Type B pancreatic cell (in vitro differentiated cells): Measurements from ENCODE around the gene GAGE13. TPM values are rescaled to one million over a fixed set of nuclear protein-coding genes. Genes with fewer than 3 reads are reported as not detected.
"Not testable (repeated sequence)": the region's sequence is repeated elsewhere in the genome, so short reads cannot be mapped to it uniquely, and the experiment has no call there.

Source experiments
- DNase-seq: peaks from one replicate; pipeline ENCODE4 v3.0.0; 2021; ENCODE audit warnings: mixed read lengths; ENCODE audit not compliant: unreplicated experiment; ENCODE audit errors: extremely low spot score
- H3K27ac Mint-ChIP-seq: 2 replicates; pipeline ENCODE4 v1.8.0; 2021; ENCODE audit warnings: mild to moderate bottlenecking, mixed read lengths
- H3K27me3 Mint-ChIP-seq: 2 replicates; pipeline ENCODE4 v1.8.0; 2021; ENCODE audit warnings: mixed read lengths
- H3K36me3 Mint-ChIP-seq: 2 replicates; pipeline ENCODE4 v1.8.0; 2021; ENCODE audit warnings: mixed read lengths
- H3K4me1 Mint-ChIP-seq: one replicate; pipeline ENCODE4 v1.8.0; 2021; ENCODE audit warnings: mixed read lengths; ENCODE audit not compliant: unreplicated experiment
- H3K4me3 Mint-ChIP-seq: 2 replicates; pipeline ENCODE4 v1.8.0; 2021; ENCODE audit warnings: mild to moderate bottlenecking, mixed read lengths
- H3K9me3 Mint-ChIP-seq: 2 replicates; pipeline ENCODE4 v1.8.0; 2021; ENCODE audit warnings: mixed read lengths
- CTCF ChIP-seq: fragments of 200-600 bp; sonication (generic); conservative IDR thresholded peaks from 2 replicates; pipeline ENCODE4 v1.5.0; 2021; ENCODE audit warnings: antibody characterized with exemption, mild to moderate bottlenecking
- total RNA-seq: library from RNA; stranded (reverse); gene quantifications from 2 replicates; pipeline ENCODE4 v1.2.1, GENCODE V29; 2021; ENCODE audit warnings: low replicate concordance

The GAGE13 gene
- total RNA-seq, 1 donor from 2014 or later = not detected

GRCh38 chrX:49308604-49309269, 22.6 kb upstream of the GAGE13 start:
- Mint-ChIP-seq H3K36me3 (no peaks in the 10 kb centered on the region), H3K27ac (peak overlapping the region; percentile 91), H3K9me3 (no peaks in the 10 kb centered on the region), H3K27me3 (no peaks in the 10 kb centered on the region), H3K4me3 (peak overlapping the region; percentile 68), H3K4me1 (peaks cover 8% of the 10 kb centered on the region)
- no peak for DNase-seq
- TF ChIP-seq CTCF = no peak

GRCh38 chrX:49309401-49309981, 21.9 kb upstream of the GAGE13 start:
- H3K9me3 Mint-ChIP-seq = no peaks in the 10 kb centered on the region
- H3K4me1 Mint-ChIP-seq = peaks cover 8% of the 10 kb centered on the region
- no peaks in the 10 kb centered on the region for H3K27me3 Mint-ChIP-seq
- TF ChIP-seq CTCF = no peak
- no peaks in the 10 kb centered on the region for H3K36me3 Mint-ChIP-seq
- peak overlapping the region; percentile 68 for H3K4me3 Mint-ChIP-seq
- H3K27ac Mint-ChIP-seq = peak overlapping the region; percentile 91
- DNase-seq = no peak

- H3K9me3 Mint-ChIP-seq = no peaks in the 10 kb centered on the region
- H3K4me1 Mint-ChIP-seq = peaks cover 8% of the 10 kb centered on the region
- H3K36me3 Mint-ChIP-seq = no peaks in the 10 kb centered on the region
- H3K27me3 Mint-ChIP-seq = no peaks in the 10 kb centered on the region
- no peak for TF ChIP-seq CTCF
- H3K4me3 Mint-ChIP-seq = no peak overlapping the region
- DNase-seq = no peak
- H3K27ac Mint-ChIP-seq = peak overlapping the region; percentile 91
Measured at GRCh38 chrX:49310371-49310770, 21.0 kb upstream of the GAGE13 start.

- Mint-ChIP-seq H3K4me1 (peaks cover 8% of the 10 kb centered on the region), H3K4me3 (no peak overlapping the region), H3K27me3 (no peaks in the 10 kb centered on the region), H3K9me3 (no peaks in the 10 kb centered on the region), H3K27ac (no peak overlapping the region), H3K36me3 (no peaks in the 10 kb centered on the region)
- TF ChIP-seq CTCF = no peak
- DNase-seq = no peak
Measured at GRCh38 chrX:49312176-49312575, 19.2 kb upstream of the GAGE13 start.

GRCh38 chrX:49316085-49316484, 15.3 kb upstream of the GAGE13 start:
- TF ChIP-seq CTCF = no peak
- H3K27ac Mint-ChIP-seq = no peak overlapping the region
- no peaks in the 10 kb centered on the region for H3K9me3 Mint-ChIP-seq
- DNase-seq = no peak
- H3K4me1 Mint-ChIP-seq = no peaks in the 10 kb centered on the region
- no peaks in the 10 kb centered on the region for H3K36me3 Mint-ChIP-seq
- H3K4me3 Mint-ChIP-seq = no peak overlapping the region
- no peaks in the 10 kb centered on the region for H3K27me3 Mint-ChIP-seq

- not testable (repeated sequence) for H3K9me3 Mint-ChIP-seq, H3K27ac Mint-ChIP-seq, H3K36me3 Mint-ChIP-seq, H3K27me3 Mint-ChIP-seq, H3K4me3 Mint-ChIP-seq, DNase-seq, H3K4me1 Mint-ChIP-seq
Measured at GRCh38 chrX:49321737-49322136, 9.6 kb upstream of the GAGE13 start, which contains the start of gene GAGE12J. TSS of gene GAGE12J (plus strand) at chrX:49322037. CDS start at chrX:49323194, 1,157 bp downstream.

GRCh38 chrX:49322266-49322665, 9.1 kb upstream of the GAGE13 start:
- not testable (repeated sequence) for H3K36me3 Mint-ChIP-seq, H3K27ac Mint-ChIP-seq, H3K27me3 Mint-ChIP-seq, H3K4me3 Mint-ChIP-seq, H3K9me3 Mint-ChIP-seq, DNase-seq, H3K4me1 Mint-ChIP-seq

GRCh38 chrX:49323735-49324134, 7.6 kb upstream of the GAGE13 start:
- H3K9me3 Mint-ChIP-seq, H3K27ac Mint-ChIP-seq, H3K36me3 Mint-ChIP-seq, H3K27me3 Mint-ChIP-seq, H3K4me3 Mint-ChIP-seq, DNase-seq, H3K4me1 Mint-ChIP-seq: not testable (repeated sequence)

GRCh38 chrX:49330421-49330820, 961 bp upstream of the GAGE13 start:
- not testable (repeated sequence) for H3K27me3 Mint-ChIP-seq, DNase-seq, H3K4me1 Mint-ChIP-seq

More at GRCh38 chrX:49330421-49330820, 961 bp upstream of the GAGE13 start:
- H3K9me3 Mint-ChIP-seq, H3K4me3 Mint-ChIP-seq, H3K36me3 Mint-ChIP-seq, H3K27ac Mint-ChIP-seq: not testable (repeated sequence)
